T-helper 2 cell (primary cell): Measurements from ENCODE around the gene FARS2.

Experiments
- DNase-seq, 5 experiments: peaks; one replicate each; pipeline versions ENCODE4 v3.0.0 to v3.0.0-alpha.2; 2012 to 2022

Gene FARS2

DNA sequence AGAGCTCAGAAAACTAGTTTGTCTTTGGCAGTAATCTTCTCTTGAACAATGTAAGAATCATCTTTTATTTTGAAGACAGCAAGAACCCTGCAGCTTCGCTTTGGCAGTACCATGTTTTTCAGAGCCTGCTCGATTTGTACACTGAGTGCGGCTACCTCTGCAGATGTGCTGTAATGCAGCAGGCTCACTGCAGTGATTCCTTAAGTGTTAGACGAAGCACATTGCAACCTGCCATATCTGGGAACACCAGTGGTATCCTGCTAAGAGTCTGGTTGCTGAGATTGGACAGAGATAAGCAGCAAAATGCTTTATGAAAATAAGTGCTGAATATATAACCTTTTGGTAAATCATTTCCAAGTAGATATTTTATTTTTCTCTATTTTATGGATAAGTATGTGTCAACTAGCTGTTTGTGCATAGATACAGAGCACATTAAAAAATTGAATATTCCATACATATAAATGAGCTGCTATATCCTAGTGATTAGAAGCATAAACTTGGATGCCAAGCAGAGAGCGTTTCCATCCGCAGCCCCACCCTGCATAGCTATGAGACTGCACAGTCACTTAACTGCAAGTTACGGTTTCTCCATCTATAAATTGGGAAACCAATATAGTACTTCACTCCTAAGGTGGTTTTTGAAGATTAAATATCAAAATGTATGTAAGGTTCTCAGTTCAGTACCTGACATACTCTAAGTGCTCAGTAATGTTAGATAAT lies 328.3 kb downstream of the FARS2 start:
- DNase-seq = no peak

DNA sequence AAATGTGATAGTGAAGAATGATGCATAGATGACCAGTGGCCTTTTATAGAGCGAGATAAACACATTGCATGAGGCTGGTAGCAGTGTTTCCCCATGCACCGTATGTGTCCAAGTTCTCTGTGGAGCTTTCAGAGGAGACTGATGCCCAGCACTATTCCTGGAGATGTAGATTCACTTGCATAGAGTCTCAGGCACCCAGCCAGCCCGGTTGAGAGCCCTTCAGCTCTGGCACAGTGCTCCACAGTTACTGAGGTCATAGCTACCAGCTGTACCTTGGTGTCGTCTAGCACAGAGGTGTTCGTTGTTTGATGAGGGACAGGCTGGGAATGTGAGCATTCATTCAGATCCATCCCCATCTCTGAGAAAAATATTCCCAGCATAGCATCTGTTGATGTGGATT lies 328.9 kb downstream of the FARS2 start:
- no peak for DNase-seq

GRCh38 chr6:5592886-5593519 lies 331.7 kb downstream of the FARS2 start:
- no peak for DNase-seq

- no peak for DNase-seq
Observed at GRCh38 chr6:5595184-5595583, 333.9 kb downstream of the FARS2 start.

DNA sequence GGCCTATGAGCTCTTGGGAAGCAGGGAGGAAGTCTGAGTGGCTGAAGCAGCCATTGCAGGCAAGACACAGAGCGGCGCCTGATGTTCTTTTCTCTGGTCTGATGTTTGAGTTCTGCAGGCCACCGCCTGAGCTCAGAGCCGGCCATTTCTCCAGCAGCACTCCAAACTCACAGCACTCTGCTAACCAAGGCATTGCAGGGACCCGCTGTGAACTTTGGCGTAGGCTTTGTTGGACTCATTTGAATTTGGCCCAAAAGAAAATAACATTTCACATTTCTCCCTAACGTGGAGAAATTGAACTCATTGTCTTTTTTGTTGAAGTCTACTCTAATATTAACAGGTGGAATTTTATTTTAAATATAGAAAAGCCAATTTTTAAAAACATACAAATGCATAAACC lies 336.1 kb downstream of the FARS2 start:
- no peak for DNase-seq

DNA sequence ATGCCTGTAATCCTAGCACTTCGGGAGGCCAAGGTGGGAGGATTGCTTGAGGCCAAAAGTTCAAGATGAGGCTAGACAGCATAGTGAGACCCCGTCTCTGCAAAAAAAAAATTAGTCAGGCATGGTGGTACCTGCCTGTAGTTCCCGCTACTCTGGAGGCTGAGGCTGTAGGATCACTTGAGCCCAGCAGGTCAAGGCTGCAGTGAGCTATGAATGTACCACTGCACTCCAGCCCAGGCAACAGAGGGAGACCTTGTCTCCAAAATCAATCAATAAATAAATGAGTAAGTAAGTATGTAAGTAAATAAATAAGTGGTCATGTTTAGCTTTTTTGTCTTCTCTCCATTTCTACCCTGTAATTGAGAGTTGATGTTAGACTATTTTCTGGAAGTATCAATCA lies 336.8 kb downstream of the FARS2 start:
- no peak for DNase-seq

- no peak for DNase-seq
Observed at GRCh38 chr6:5599127-5599526, 337.8 kb downstream of the FARS2 start.

DNA sequence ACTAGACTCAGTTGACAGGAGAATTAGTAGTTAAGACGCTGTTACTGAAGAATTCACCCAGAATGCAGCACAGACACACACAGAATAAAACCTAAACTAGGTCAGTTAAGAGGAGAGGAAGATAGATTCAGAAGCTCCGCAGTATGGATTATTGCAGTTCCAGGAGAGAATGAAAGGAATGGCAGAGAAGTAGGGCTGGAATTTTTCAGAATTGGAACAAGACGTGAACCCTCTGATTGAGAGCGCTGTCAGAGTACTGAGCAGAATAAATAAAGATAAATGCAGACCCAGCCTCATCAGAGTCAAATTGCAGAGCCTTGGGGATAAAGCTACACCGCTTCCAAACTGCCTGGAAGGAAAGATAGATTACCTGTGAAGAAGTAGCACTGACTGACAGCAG lies 344.6 kb downstream of the FARS2 start:
- no peak for DNase-seq

DNA sequence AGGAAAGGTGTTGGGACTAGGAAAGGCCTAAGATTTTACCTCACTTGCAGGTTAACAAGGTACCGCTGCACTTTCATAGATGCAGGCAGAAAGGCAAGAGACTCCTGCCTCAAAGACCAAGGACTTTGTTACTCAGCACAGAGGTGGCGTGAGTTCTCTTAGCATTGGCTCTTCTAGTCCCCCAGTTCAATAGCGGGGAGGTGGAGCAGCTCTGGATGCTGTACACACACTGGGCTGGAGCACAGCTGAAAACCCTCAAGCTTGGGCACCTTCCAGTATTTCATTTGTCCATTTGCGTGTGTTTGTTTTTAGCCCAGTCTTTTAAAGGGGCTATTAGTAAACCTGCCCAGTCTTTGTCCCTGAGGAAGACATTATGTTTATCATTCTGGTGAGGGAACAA lies 345.2 kb downstream of the FARS2 start:
- no peak for DNase-seq

- no peak for DNase-seq
Observed at GRCh38 chr6:5610640-5611039, 349.3 kb downstream of the FARS2 start.

GRCh38 chr6:5617179-5617578 lies 355.9 kb downstream of the FARS2 start:
- no peak for DNase-seq

- DNase-seq = peak in 1 of 5 experiments; percentile 79
Observed at GRCh38 chr6:5619249-5619648, 357.9 kb downstream of the FARS2 start.

DNA sequence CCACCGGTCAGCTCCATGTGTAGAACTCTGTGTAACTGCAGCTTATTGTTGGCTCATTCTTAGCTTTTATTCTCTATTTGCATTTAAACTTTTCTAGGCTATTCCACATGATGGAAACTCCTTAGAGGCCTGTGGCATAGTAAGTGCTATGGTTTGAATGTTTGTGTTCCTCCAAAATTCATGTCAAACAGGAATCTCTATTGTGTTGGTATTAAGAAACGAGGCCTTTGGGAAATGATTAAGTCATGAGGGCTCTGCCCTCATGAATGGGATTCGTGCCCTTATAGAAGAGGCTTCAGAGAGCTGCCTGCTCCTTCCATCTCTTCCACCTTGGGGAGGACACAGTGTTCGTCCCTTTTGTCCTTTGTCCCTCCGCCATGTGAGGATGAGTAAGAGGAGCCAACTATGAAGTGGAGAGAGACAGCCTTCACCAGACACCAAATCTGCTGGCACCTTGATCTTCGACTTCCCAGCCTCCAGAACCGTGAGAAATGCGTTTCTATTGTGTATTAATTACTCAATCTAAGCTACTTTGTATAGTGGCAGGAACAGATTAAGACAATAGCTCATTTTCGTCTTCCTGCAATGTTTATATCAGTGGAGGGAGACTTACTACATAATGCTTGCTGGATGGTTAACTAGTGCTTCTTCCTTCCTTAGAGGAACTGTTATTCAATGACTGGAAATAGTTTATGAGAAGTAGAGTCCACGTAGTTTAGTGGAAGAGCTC lies 361.1 kb downstream of the FARS2 start:
- no peak for DNase-seq

DNA sequence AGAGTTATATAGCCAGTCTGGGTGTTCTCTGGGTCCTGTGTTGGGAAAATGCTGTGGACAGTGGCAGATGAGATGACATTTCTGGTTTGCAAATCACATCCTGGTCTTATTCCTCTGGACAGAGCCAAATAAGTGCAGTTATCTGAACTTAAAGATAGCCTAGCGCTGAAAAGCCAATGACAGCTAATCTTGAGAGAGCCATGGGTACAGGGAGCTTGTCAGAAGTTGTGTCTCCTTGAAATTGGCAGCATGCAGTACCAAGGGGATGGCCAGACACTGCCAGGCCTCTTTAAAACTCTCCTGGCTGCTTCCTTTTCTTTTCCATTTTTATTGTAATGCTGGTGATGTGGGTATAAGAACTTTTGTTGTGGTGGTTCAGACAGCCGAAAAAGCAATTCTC lies 362.5 kb downstream of the FARS2 start:
- no peak for DNase-seq

- no peak for DNase-seq
Observed at GRCh38 chr6:5624256-5624655, 362.9 kb downstream of the FARS2 start.

GRCh38 chr6:5626727-5627426 lies 365.6 kb downstream of the FARS2 start:
- DNase-seq = peak in 1 of 5 experiments; percentile 57

- no peak for DNase-seq
Observed at GRCh38 chr6:5630636-5631035, 369.3 kb downstream of the FARS2 start.

GRCh38 chr6:5632348-5632935 lies 371.1 kb downstream of the FARS2 start:
- no peak for DNase-seq

DNA sequence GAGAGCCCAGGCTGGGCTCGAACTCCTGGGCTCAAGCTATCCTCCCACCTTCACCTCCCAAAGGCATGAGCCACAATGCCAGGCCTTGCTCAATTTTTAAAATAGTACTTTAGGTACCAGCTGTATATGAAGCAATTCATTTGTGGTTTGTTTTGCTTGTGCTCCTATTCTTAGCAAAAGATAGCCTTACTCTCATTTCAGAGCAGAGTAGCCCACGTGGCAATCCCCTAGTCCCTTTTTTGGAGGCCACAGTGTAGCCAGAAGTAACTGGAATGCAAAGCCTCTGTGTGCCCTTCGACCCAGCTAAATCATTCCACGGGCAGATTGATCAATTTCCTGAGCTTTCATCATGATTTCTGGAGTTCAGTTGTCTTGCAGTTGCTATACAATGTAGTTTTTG lies 373.2 kb downstream of the FARS2 start:
- no peak for DNase-seq

DNA sequence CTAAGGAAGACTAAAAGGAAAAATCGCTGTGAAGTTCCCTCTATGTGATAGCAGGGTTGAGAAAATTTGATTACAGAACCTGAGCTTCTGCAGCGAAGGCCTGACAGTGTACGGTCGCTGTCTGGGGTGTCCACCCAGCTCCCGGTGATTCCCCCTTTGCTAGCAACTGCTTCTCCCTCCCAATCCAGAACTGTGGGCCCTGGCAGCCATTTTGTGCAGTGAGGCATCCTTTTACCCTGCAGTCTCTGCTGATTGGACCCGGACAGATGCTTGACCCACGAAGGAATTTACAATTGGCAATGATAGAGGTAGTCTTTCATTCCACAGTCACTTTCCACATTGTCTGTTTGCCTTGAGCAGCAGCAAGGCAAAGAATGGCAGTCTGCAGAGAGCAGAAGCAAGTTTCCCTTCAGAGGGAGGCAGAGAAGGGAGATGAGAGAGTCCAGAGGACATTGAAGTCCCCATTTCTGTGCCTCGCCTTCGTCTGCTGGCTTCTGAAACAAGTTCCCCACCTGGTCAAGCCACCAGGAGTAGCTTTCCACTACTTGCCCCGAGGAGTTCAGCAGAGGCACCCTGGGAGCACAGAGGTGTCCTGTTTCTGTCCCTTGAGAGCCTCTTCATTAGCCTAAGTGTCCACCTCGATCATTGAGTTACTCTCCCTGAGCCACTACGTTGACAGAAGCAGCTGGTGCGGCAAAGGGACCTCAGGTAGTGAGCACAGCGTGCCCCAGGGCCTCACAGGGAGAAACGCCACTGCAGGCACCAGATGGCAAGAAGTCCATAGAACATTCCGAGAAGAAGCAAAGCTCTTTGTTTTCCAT lies 375.1 kb downstream of the FARS2 start:
- DNase-seq = no peak

DNA sequence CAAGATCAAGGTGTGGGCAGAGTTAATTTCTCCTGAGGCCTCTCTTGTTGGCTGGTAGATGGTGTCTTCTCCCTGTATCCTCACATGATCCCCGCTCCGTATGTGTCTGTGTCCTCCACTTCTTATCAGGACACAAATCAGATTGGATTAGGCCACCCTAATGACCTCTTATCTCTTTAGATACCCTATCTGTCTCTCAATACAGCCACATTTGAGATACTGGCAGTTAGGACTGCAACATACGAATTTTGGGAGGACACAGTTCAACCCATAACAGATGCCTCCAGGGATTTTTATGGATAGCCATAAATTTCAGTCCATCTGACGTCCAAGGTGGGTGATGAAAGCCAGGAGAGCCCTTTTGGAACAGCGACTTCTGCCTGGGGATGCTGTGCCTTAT lies 376.4 kb downstream of the FARS2 start:
- DNase-seq = no peak

- no peak for DNase-seq
Observed at GRCh38 chr6:5638666-5639065, 377.4 kb downstream of the FARS2 start.
